Suprapubic skin (tissue), 4 donors: Measurements from ENCODE around the gene CHPF.

Experiments used
- CTCF ChIP-seq, 2 donors: fragments of 200-600 bp in 1 of 2; fragments of 450-650 bp in 1 of 2; sonication (generic) in 1 of 2; IDR thresholded peaks; one replicate each; pipeline ENCODE4 v1.5.1; 2016 to 2019; ENCODE audit warnings: antibody characterized with exemption in 2 of 2, mild to moderate bottlenecking in 1 of 2, moderate library complexity in 1 of 2
- EP300 ChIP-seq: sonication (generic); formaldehyde crosslinking; IDR thresholded peaks from one replicate; pipeline ENCODE4 v1.6.1; 2017; ENCODE audit warnings: antibody characterized with exemption
- POLR2A ChIP-seq, 2 donors: fragments of 450-650 bp; IDR thresholded peaks; one replicate each; pipeline ENCODE4 v1.6.1; 2017; ENCODE audit warnings: antibody characterized with exemption in 2 of 2, mild to moderate bottlenecking in 2 of 2, moderate library complexity in 2 of 2
- POLR2AphosphoS5 ChIP-seq, 3 donors: sonication (generic); formaldehyde crosslinking; IDR thresholded peaks; one replicate each; pipeline ENCODE4 v1.6.1; 2017; ENCODE audit warnings: antibody characterized with exemption in 3 of 3

GRCh38 chr2:219514836-219515235 is 28.8 kb downstream of the CHPF start:
- TF ChIP-seq POLR2A (IDR thresholded peaks at IDR 0.05): no peak
- TF ChIP-seq CTCF (IDR thresholded peaks at IDR 0.05): no peak
- no peak for TF ChIP-seq EP300
- TF ChIP-seq POLR2AphosphoS5 (IDR thresholded peaks at IDR 0.05): no peak
